T-cell (primary cell): ENCODE measurements around the gene CLEC16A. TPM values are rescaled to one million over a fixed set of nuclear protein-coding genes. Genes with fewer than 3 reads are reported as not detected.

Experiments used
- ATAC-seq, 4 experiments: fragments of 200-7000 bp in 3 of 4; fragments of 150-1000 bp in 1 of 4; cut with Tn5 transposase; replicated peaks in 1 of 4; 1 replicate in 3 of 4; 2 replicates in 1 of 4; pipeline ENCODE4 v1.10.0; 2021; ENCODE audit warnings: moderate library complexity in 3 of 4, mild to moderate bottlenecking in 2 of 4, moderate number of reproducible peaks in 1 of 4
- CTCF ChIA-PET, 2 donors: fragments of 300-600 bp; sonication (Branson Sonifier 250); formaldehyde crosslinking; loops; one replicate each; lab custom pipeline; 2022; ENCODE audit warnings: antibody characterized with exemption in 2 of 2; lab: Charles Lee
- POLR2A ChIA-PET, 2 donors: fragments of 300-600 bp; sonication (Branson Sonifier 250); formaldehyde crosslinking; loops; one replicate each; lab custom pipeline; 2022; ENCODE audit warnings: antibody characterized with exemption in 2 of 2; lab: Charles Lee
- DNase-seq, 35 experiments: peaks; one replicate each; pipeline versions ENCODE4 v3.0.0 to v3.0.0-alpha.2; 2013 to 2023
- H3K27ac ChIP-seq: one replicate; pipeline ENCODE4 v1.5.1; 2013; ENCODE audit warnings: low read length
- H3K27me3 ChIP-seq, 2 experiments: replicated peaks in 1 of 2; 1 replicate in 1 of 2; 2 replicates in 1 of 2; pipeline versions ENCODE4 v1.6.1 to v1.7.0; 2013; ENCODE audit warnings: low read length in 1 of 2, mixed read lengths in 1 of 2; ENCODE audit not compliant: control insufficient read depth in 2 of 2, insufficient read depth in 2 of 2; ENCODE audit errors: extremely low read depth in 1 of 2
- H3K36me3 ChIP-seq, 2 donors: 1 replicate in 1 of 2; 2 replicates in 1 of 2; pipeline versions ENCODE4 v1.6.1 to v1.7.0; 2013; ENCODE audit warnings: low read length in 1 of 2; ENCODE audit not compliant: control insufficient read depth in 2 of 2, insufficient read depth in 1 of 2; ENCODE audit errors: extremely low read depth in 1 of 2
- H3K4me1 ChIP-seq, 2 experiments: 1 replicate in 1 of 2; 2 replicates in 1 of 2; pipeline versions ENCODE4 v1.6.1 to v1.7.0; 2013; ENCODE audit warnings: low read length in 2 of 2, mixed read lengths in 1 of 2; ENCODE audit not compliant: insufficient read depth in 2 of 2, control insufficient read depth in 1 of 2; ENCODE audit errors: extremely low read depth in 1 of 2
- H3K4me3 ChIP-seq, 2 donors: 1 replicate in 1 of 2; 2 replicates in 1 of 2; pipeline versions ENCODE4 v1.5.1 to v1.7.0; 2013; ENCODE audit warnings: mild to moderate bottlenecking in 2 of 2, low read length in 1 of 2, moderate library complexity in 1 of 2; ENCODE audit not compliant: control insufficient read depth in 1 of 2; ENCODE audit errors: extremely low read depth in 1 of 2
- H3K9me3 ChIP-seq: 2 replicates; pipeline ENCODE4 v1.7.0; 2013
- H3K27ac Mint-ChIP-seq, 2 donors: one replicate each; pipeline ENCODE4 v1.8.0; 2020 to 2021; ENCODE audit warnings: mild to moderate bottlenecking in 2 of 2, mixed read lengths in 2 of 2
- H3K27me3 Mint-ChIP-seq, 2 donors: one replicate each; pipeline ENCODE4 v1.8.0; 2021 to 2022; ENCODE audit warnings: mixed read lengths in 2 of 2
- H3K36me3 Mint-ChIP-seq: one replicate; pipeline ENCODE4 v1.8.0; 2021; ENCODE audit warnings: mixed read lengths
- H3K4me1 Mint-ChIP-seq, 3 donors: one replicate each; pipeline ENCODE4 v1.8.0; 2020 to 2022; ENCODE audit warnings: mixed read lengths in 3 of 3, mild to moderate bottlenecking in 1 of 3
- H3K4me3 Mint-ChIP-seq, 3 donors: one replicate each; pipeline ENCODE4 v1.8.0; 2020 to 2022; ENCODE audit warnings: mild to moderate bottlenecking in 3 of 3, mixed read lengths in 3 of 3, moderate library complexity in 3 of 3
- H3K9me3 Mint-ChIP-seq, 3 donors: one replicate each; pipeline ENCODE4 v1.8.0; 2020 to 2022; ENCODE audit warnings: mixed read lengths in 3 of 3
- WGBS: methylation state at CpG from one replicate; pipeline ENCODE4 v1.1.5; 2013; ENCODE audit warnings: missing lambda C conversion rate; ENCODE audit not compliant: insufficient coverage; 5-methylcytosine and 5-hydroxymethylcytosine counted together
- total RNA-seq, 35 experiments: library from RNA in 6 of 35; stranded (reverse) in 6 of 35; fragments of 120-200 nt in 1 of 35; gene quantifications; one replicate each; pipeline versions ENCODE4 v1.2.1 to v1.2.4 and lab custom pipeline; 2013 to 2026

CLEC16A gene
- total RNA-seq, 5 donors from 2014 or later (not counting 1 experiment from before 2014, with no cell fraction given), result 27.4 to 34.6 (median 28.7) TPM

DNA sequence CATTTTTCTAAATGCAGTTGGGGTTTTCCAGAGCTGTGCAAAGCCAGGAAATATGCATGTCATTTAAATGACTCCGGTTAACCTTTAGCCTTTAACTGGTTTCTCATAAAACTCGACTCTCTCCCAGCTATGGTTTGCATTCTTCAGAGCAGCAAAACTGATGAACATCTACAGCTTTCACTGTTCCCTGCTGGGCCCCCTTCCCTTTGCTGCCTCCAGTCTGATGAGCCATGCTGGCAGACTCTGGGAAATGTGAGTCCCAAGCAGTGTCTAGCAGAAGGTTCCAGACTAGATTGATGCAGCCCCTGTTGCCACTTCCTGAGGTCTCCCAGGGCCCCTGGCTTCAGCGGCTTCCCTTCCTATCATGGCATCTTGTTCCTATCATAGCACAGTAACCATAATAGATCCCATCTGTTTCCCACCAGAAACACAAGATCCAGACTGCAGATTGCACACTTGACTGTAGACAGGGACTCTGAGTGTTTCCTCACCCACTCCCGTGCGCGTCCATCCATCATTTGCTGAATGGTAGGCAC is 135.4 kb downstream of the CLEC16A start:
- Histone ChIP-seq H3K27ac (no peak overlapping the region), H3K27me3 (no peaks in the 10 kb centered on the region), H3K9me3 (no peaks in the 10 kb centered on the region), H3K36me3 (peaks cover 0 to 3% of the 10 kb centered on the region in 2 donors), H3K4me3 (no peak overlapping the region), H3K4me1 (peaks cover 17 to 32% of the 10 kb centered on the region in 2 experiments)
- ChIA-PET POLR2A (no interaction called here), CTCF (no interaction called here)
- no peaks in the 10 kb centered on the region for H3K9me3 Mint-ChIP-seq
- ATAC-seq, result peak in 1 of 4 experiments; percentile 31
- H3K27me3 Mint-ChIP-seq, result no peaks in the 10 kb centered on the region
- 60% methylated on average over 6 of the region's 6 CpGs for WGBS
- peak overlapping the region; percentile 71 to 81 for H3K27ac Mint-ChIP-seq
- peak overlapping the region in 1 of 3 donors; percentile 49 for H3K4me3 Mint-ChIP-seq
- DNase-seq, result no peak
- H3K36me3 Mint-ChIP-seq, result peaks cover 34% of the 10 kb centered on the region
- H3K4me1 Mint-ChIP-seq, result peaks cover 36 to 48% (median 44%) of the 10 kb centered on the region in 3 donors

GRCh38 chr16:11080327-11080967 is 136.1 kb downstream of the CLEC16A start:
- Histone ChIP-seq H3K4me3 (no peak overlapping the region), H3K4me1 (peaks cover 17 to 30% of the 10 kb centered on the region in 2 experiments), H3K36me3 (peaks cover 0 to 3% of the 10 kb centered on the region in 2 donors), H3K9me3 (no peaks in the 10 kb centered on the region), H3K27me3 (no peaks in the 10 kb centered on the region), H3K27ac (no peak overlapping the region)
- H3K27ac Mint-ChIP-seq, result no peak overlapping the region
- peaks cover 36 to 49% (median 44%) of the 10 kb centered on the region in 3 donors for H3K4me1 Mint-ChIP-seq
- 95% methylated on average over 8 of the region's 10 CpGs for WGBS
- H3K4me3 Mint-ChIP-seq, result no peak overlapping the region
- CTCF ChIA-PET, result no interaction called here
- POLR2A ChIA-PET, result no interaction called here
- H3K9me3 Mint-ChIP-seq, result no peaks in the 10 kb centered on the region
- ATAC-seq (no peak), DNase-seq (no peak)
- H3K27me3 Mint-ChIP-seq, result no peaks in the 10 kb centered on the region
- H3K36me3 Mint-ChIP-seq, result peaks cover 34% of the 10 kb centered on the region

GRCh38 chr16:11080999-11081630 is 136.8 kb downstream of the CLEC16A start:
- ATAC-seq (no peak), DNase-seq (no peak)
- CTCF ChIA-PET, result no interaction called here
- no peaks in the 10 kb centered on the region for H3K9me3 Mint-ChIP-seq
- 98% methylated on average over 5 of the region's 7 CpGs for WGBS
- H3K36me3 Mint-ChIP-seq, result peaks cover 34% of the 10 kb centered on the region
- POLR2A ChIA-PET, result no interaction called here
- no peaks in the 10 kb centered on the region for H3K27me3 Mint-ChIP-seq
- Histone ChIP-seq H3K36me3 (peaks cover 0 to 3% of the 10 kb centered on the region in 2 donors), H3K4me1 (peaks cover 17 to 23% of the 10 kb centered on the region in 2 experiments), H3K9me3 (no peaks in the 10 kb centered on the region), H3K4me3 (no peak overlapping the region), H3K27ac (no peak overlapping the region), H3K27me3 (no peaks in the 10 kb centered on the region)
- peaks cover 31 to 44% (median 39%) of the 10 kb centered on the region in 3 donors for H3K4me1 Mint-ChIP-seq
- H3K4me3 Mint-ChIP-seq, result no peak overlapping the region
- H3K27ac Mint-ChIP-seq, result no peak overlapping the region

- Mint-ChIP-seq H3K27me3 (no peaks in the 10 kb centered on the region), H3K36me3 (peaks cover 34% of the 10 kb centered on the region), H3K9me3 (no peaks in the 10 kb centered on the region), H3K4me3 (no peak overlapping the region), H3K4me1 (peaks cover 24 to 44% (median 31%) of the 10 kb centered on the region in 3 donors), H3K27ac (no peak overlapping the region)
- peaks cover 0 to 3% of the 10 kb centered on the region in 2 donors for H3K36me3 ChIP-seq
- H3K4me1 ChIP-seq, result peaks cover 15 to 16% of the 10 kb centered on the region in 2 experiments
- H3K9me3 ChIP-seq, result no peaks in the 10 kb centered on the region
- H3K27ac ChIP-seq, result no peak overlapping the region
- no peak for ATAC-seq
- 100% methylated on average over 1 of the region's 16 CpGs for WGBS
- POLR2A ChIA-PET, result interaction anchor here in 1 of 2 donors (0.7 kb wide), 2 partner anchors 13 to 20 kb away, joined by 3 to 4 read pairs; no protein-coding TSS in a partner anchor
- DNase-seq, result no peak
- CTCF ChIA-PET, result no interaction called here
- no peaks in the 10 kb centered on the region for H3K27me3 ChIP-seq
- H3K4me3 ChIP-seq, result no peak overlapping the region
Measured at GRCh38 chr16:11082108-11082859, 137.9 kb downstream of the CLEC16A start.

- H3K4me1 ChIP-seq, result peaks cover 20 to 22% of the 10 kb centered on the region in 2 experiments
- no peaks in the 10 kb centered on the region for H3K9me3 ChIP-seq
- Mint-ChIP-seq H3K4me3 (no peak overlapping the region), H3K9me3 (no peaks in the 10 kb centered on the region), H3K4me1 (peaks cover 27 to 45% (median 32%) of the 10 kb centered on the region in 3 donors), H3K27ac (no peak overlapping the region), H3K36me3 (peaks cover 31% of the 10 kb centered on the region), H3K27me3 (no peaks in the 10 kb centered on the region)
- H3K27ac ChIP-seq, result no peak overlapping the region
- DNase-seq, result no peak
- H3K36me3 ChIP-seq, result peaks cover 0 to 3% of the 10 kb centered on the region in 2 donors
- no peak for ATAC-seq
- no peak overlapping the region for H3K4me3 ChIP-seq
- no peaks in the 10 kb centered on the region for H3K27me3 ChIP-seq
- CTCF ChIA-PET, result interaction anchor here in 1 of 2 donors (0.6 kb wide), 1 partner anchor 110 kb away, joined by 3 read pairs; no protein-coding TSS in a partner anchor
- POLR2A ChIA-PET, result interaction anchor here (0.5 to 0.7 kb wide), 3 partner anchors 12 to 1414 kb away, joined by 3 to 6 read pairs (median 4); no protein-coding TSS in a partner anchor
- WGBS, result no CpG with 5 or more reads among the region's 2 CpGs
Measured at GRCh38 chr16:11082860-11083388, 138.6 kb downstream of the CLEC16A start.

DNA sequence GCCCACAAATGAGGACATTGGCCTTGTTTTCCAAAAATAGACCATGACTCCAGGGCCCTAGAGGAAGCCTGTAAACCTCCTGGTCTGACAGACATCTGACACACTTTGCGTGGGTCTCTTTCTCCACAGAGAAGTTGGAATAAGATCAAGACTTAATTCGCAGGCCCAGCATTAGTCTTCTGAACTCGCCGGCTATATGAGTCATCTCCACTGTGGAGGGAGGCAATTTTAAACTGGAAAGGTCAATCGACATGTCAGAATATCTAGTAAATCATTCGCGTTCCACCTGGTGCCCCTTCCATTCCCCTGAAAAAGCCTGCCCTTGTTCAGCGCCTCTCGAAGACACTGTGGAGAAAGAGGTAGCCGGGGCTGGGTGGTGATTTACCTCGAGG is 140.1 kb downstream of the CLEC16A start:
- H3K4me1 ChIP-seq, result peaks cover 14 to 24% of the 10 kb centered on the region in 2 experiments
- peaks cover 25 to 43% (median 31%) of the 10 kb centered on the region in 3 donors for H3K4me1 Mint-ChIP-seq
- DNase-seq (no peak), ATAC-seq (no peak)
- peaks cover 31% of the 10 kb centered on the region for H3K36me3 Mint-ChIP-seq
- H3K4me3 Mint-ChIP-seq, result no peak overlapping the region
- no peak overlapping the region for H3K27ac Mint-ChIP-seq
- H3K27me3 Mint-ChIP-seq, result no peaks in the 10 kb centered on the region
- H3K36me3 ChIP-seq, result peaks cover 0 to 3% of the 10 kb centered on the region in 2 donors
- WGBS, result 80% methylated on average over 8 of the region's 11 CpGs
- no peak overlapping the region for H3K27ac ChIP-seq
- POLR2A ChIA-PET, result no interaction called here
- no peak overlapping the region for H3K4me3 ChIP-seq
- no peaks in the 10 kb centered on the region for H3K9me3 Mint-ChIP-seq
- no peaks in the 10 kb centered on the region for H3K27me3 ChIP-seq
- CTCF ChIA-PET, result no interaction called here
- H3K9me3 ChIP-seq, result no peaks in the 10 kb centered on the region
